ENCODE data around the gene ALDH6A1. TPM values are rescaled to one million over a fixed set of nuclear protein-coding genes. Genes with fewer than 3 reads are reported as not detected.
A peak's percentile ranks its signal among the peaks of the same experiment; 100 is the strongest.
"Not testable (repeated sequence)": the region's sequence is repeated elsewhere in the genome, so short reads cannot be mapped to it uniquely, and the experiment has no call there.

ALDH6A1 gene
- 4.3 and 4.5 TPM in 2 replicates for total RNA-seq (2014; rRNA removed; shearing (Covaris generic))

GRCh38 chr14:74084277-74085046 is at the start of gene ALDH6A1, which contains the start of gene LIN52:
Gene ALDH6A1, minus strand, starts transcription at chr14:74084453. Its CDS starts 59 bp downstream, at chr14:74084394.
Gene LIN52, plus strand, starts transcription at chr14:74084956. Its CDS starts 19 bp downstream, at chr14:74084975.
- peak; percentile 98 for DNase-seq (ENCODE audit: low spot score)

DNA sequence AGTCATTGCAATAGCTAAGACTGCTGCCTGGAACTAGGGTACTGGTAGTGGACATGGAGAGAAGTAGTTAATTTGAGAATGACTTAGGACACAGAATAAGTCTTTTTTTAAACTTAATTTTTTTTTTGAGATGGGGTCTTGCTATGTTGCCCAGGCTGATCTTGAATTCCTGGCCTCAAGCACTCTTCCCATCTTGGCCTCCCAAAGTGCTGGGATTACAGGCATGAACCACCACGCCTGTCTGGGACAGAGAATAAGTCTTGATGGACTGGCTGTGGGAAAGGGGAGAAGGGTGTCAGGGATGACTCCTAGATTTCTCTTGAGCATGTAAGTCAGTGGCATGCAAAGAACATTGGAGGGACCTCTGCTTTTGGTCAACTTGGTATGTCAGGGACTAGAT is 43.4 kb upstream of the ALDH6A1 start:
- DNase-seq (ENCODE audit: low spot score) = no peak

DNA sequence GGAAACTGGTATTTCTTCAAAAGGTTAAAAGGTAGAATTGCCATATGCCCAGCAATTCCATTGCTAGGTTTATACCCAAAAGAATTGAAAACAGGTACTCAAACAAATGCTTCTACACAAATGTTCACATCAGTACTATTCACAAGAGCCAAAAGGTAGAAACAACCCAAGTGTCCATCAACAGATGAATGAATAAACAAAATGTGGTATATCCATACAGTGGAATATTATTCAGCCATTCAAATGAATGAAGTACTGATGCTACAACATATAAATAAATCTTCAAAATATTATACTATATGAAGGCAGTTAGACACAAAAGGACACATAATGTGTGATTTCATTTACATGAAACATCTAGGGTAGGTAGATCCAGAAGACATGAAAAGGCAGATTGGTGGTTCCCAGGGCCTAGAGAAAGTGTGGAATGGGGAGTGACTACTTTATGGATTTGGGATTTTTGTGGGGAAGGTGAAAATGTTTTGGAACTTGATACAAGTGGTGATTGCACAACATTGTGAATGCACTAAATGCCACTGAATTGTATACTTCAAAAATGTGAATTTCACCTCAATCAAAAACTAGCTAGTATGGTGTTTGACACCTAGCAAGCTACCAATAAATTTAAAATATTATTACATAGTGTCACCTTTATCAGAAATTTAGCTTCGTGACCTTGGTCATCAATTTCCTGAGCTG is 42.2 kb upstream of the ALDH6A1 start:
- DNase-seq (ENCODE audit: low spot score) = no peak

DNA sequence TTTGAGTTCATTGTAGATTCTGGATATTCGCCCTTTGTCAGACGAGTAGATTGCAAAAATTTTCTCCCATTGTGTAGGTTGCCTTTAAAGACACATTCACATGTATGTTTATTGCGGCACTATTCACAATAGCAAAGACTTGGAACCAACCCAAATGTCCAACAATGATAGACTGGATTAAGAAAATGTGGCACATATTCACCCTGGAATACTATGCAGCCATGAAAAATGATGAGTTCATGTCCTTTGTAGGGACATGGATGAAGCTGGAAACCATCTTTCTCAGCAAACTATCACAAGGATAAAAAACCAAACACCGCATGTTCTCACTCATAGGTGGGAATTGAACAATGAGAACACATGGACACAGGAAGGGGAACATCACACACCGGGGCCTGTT is 41.2 kb upstream of the ALDH6A1 start:
- DNase-seq (ENCODE audit: low spot score) = not testable (repeated sequence)

DNA sequence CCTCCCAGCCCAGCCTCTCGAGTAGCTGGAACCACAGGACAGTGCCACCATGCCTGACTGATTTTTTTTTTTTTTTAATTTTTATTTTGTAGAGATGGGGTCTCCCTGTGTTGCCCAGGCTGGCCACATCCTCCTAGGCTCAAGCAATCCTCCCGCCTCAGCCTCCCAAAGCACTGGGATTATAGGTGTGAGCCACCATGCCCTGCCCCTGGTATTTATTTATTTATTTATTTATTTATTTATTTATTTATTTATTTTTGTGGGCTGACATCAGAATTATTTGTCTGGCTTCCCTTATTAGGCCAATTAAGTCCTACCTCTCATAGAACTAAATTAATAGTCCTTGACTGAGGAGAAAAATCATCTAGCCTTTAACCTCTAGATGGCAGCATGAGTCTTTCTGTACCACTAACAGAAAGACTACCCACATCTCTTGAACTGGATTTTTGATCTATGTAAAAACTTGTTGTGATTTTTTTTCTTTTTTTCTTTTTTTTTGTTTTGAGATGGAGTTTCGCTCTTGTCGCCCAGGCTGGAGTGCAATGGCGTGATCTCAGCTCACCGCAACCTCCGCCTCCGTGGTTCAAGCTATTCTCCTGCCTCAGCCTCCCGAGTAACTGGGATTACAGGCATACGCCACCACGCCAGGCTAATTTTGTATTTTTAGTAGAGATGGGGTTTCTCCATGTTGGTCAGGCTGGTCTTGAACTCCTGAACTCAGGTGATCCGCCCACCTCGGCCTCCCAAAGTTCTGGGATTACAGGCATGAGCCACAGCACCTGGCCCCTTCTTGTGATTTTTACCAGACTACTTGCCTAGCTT is 27.4 kb upstream of the ALDH6A1 start:
- DNase-seq (ENCODE audit: low spot score) = peak; percentile 59

DNA sequence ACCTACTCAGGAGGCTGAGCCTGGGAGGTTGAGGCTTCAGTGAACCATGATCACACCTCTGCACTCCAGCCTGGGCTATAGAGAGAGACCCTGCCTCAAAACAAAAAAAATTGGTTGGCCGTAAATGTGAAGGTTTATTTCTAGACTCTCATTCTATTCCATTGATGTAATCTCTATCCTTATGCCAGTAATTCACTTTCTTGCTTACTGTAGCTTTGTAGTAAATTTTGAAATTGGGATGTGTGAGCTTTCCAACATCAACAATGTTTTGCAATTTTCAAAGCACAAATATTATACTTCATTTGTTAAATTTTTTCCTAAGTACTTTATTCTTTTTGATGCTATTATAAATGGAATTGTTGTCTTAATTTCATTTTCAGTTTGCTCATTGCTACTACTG is 25.1 kb upstream of the ALDH6A1 start:
- no peak for DNase-seq (ENCODE audit: low spot score)

DNA sequence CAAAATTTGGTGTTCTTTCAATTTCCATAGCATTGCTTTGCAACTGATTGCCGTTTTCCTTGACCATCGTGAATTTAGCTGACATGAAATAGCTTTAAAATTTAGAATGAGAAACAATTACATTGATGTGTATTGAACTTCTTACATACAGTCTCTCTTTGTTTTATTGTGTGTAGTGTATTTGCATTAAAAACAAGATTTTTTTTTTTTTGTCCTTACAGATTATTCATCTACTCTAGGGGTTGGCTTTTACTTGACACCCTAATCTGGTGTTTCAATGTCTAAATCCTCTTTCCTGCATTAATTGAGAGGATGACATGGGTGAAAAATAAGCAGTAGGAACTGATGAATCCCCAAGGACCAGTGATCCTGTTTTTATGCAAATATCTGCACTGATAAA is 21.1 kb upstream of the ALDH6A1 start:
- DNase-seq (ENCODE audit: low spot score) = no peak

DNA sequence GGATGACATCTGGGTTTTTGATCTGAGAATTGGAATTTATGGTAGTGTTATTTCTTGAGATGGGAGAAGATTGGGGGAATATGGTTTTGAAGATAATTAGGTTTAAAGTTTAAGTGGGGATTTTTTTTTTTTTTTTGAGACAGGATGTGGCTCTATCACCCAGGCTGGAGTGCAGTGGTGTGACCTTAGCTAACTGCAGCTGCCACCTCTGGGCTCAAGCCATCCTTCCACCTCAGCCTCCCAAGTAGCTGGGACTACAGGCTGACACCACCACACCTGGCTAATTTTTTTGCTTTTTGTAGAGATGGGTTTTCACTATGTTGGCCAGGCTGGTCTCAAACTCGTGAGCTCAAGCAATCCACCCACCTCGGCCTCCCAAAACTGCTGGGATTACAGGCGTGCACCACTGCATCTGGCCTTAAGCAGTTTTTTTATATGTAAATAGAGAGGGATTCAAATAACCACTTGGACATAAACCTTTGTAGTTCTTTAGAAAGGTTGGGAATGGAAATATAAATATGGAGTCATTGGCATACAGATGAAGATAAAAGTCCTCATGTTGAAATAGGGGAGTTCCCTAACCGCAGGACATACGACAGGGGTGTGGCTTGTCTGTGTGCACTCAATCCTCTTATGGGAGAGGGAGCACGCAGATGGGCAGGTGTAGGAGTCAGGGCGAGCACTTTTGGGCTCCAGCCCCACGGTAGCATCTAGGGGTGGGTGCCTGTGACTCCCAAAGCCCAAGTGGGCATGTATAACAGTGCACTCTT is 5.2 kb upstream of the ALDH6A1 start:
- DNase-seq (ENCODE audit: low spot score) = no peak

DNA sequence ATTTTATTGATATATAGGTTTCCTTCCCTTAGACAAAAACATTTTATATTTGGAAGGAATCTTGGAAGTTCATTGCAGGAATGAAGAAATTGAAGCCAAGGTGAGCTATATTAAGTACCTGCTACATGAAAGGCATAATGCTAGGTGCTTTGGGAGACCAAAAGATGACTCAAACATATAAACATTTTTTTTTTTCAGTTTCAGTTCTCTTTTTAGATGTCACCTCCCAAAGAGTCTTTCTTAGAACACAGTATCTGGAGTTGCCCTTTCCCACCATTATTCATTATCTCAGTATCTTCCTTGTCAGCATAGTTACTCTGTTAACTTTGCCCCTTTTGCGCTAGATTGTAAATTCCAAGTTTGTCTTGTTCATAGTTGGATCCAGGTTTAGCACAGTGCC is 1.6 kb upstream of the ALDH6A1 start:
- no peak for DNase-seq (ENCODE audit: low spot score)

GRCh38 chr14:74085047-74085637 is 889 bp upstream of the ALDH6A1 start:
- DNase-seq (ENCODE audit: low spot score) = no peak

- DNase-seq (ENCODE audit: low spot score) = no peak
These were observed 423 bp downstream of the ALDH6A1 start for GRCh38 chr14:74083784-74084276.

DNA sequence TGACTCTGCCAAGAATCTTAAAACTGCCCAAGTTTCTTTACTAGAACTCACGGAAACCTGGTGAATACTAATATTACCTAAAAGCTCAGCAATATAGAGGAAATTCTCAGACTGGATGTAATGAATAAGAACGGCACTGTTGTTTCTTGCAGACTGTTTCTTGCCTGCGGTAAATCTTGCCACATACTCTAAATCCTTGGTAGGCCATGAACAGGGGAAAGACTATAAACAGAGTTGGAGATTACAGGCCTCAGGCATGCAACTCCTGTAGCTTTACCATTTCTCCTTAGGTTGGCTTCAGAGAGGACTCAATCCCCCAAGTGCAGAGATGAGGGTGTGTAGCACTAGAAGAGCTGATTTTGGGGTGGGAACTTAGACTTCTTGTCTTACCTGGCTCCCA is 1.1 kb downstream of the ALDH6A1 start:
- DNase-seq (ENCODE audit: low spot score) = no peak

- DNase-seq (ENCODE audit: low spot score) = no peak
These were observed 2.8 kb downstream of the ALDH6A1 start for GRCh38 chr14:74081491-74081890.

GRCh38 chr14:74080820-74081460 is 3.3 kb downstream of the ALDH6A1 start:
- DNase-seq (ENCODE audit: low spot score) = no peak

DNA sequence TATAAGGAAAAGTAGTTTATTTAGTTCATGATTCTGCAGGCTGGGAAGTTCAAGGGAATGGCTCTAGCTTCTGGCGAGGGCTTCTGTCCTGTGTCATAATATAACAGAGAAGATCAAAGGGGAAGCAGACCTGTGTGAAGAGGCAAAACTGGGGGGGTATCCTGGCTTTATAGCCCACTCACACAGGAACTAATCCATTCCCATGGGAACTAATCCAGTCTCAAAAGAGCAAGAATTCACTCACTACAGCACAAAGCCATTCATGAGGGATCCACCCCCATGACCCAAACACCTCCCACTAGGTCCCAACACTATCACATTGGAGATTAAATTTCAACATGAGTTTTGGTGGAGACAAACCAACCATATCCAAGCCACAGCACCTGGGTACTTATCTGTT is 6.9 kb downstream of the ALDH6A1 start:
- DNase-seq (ENCODE audit: low spot score) = no peak

GRCh38 chr14:74065746-74066575 is 18.3 kb downstream of the ALDH6A1 start:
- DNase-seq (ENCODE audit: low spot score) = no peak

- no peak for DNase-seq (ENCODE audit: low spot score)
These were observed 19.4 kb downstream of the ALDH6A1 start for GRCh38 chr14:74064883-74065282.

DNA sequence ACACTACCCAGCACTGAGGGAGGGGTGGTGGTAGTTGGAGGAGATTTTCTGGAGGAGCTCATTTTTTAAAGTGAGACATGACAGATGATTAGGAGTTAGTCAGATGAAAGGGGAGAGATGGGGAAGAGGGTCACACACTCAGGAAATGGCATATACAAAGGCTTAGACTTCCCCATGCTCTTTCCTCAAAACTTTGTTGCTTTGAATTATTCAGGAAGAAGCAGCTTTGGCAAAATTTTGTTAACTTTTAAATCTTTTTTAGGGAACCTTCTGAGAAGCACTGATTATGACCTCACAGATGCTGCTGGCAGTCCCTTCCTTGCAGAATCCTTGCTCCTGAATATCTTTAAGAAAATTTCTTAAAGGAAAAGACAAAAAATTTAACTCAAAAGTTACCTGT is 19.8 kb downstream of the ALDH6A1 start:
- no peak for DNase-seq (ENCODE audit: low spot score)

DNA sequence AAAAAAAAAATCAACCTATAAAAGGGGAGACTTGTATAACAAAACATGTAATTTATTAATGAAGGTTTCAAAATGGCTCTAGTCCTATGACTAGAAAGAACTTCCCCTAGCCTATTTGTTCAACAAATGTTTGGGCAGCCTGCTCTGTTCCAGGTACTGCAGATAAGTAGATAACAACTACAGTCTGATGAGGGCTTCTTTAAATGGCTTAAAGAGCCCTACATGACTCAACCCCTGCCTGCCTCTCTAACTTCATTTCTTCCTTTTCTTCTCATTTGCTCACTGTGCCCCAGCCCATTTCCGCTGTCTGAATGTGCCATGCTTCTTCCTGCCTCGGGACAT is 21.5 kb downstream of the ALDH6A1 start:
- no peak for DNase-seq (ENCODE audit: low spot score)

Data from HT-29 (cell line).